IgD-negative memory B cell (primary cell): ENCODE measurements around the gene ULBP3. TPM values are rescaled to one million over a fixed set of nuclear protein-coding genes. Genes with fewer than 3 reads are reported as not detected.

Source experiments
- H3K27ac Mint-ChIP-seq, 3 donors: one replicate each; pipeline ENCODE4 v1.8.0; 2020 to 2022; ENCODE audit warnings: mild to moderate bottlenecking in 3 of 3, mixed read lengths in 3 of 3, moderate library complexity in 1 of 3
- H3K27me3 Mint-ChIP-seq: one replicate; pipeline ENCODE4 v1.8.0; 2021; ENCODE audit warnings: mixed read lengths
- H3K36me3 Mint-ChIP-seq: one replicate; pipeline ENCODE4 v1.8.0; 2020; ENCODE audit warnings: mild to moderate bottlenecking, mixed read lengths
- H3K4me1 Mint-ChIP-seq, 3 donors: one replicate each; pipeline ENCODE4 v1.8.0; 2020 to 2022; ENCODE audit warnings: mixed read lengths in 3 of 3, mild to moderate bottlenecking in 1 of 3
- H3K4me3 Mint-ChIP-seq, 4 donors: one replicate each; pipeline ENCODE4 v1.8.0; 2020 to 2022; ENCODE audit warnings: mild to moderate bottlenecking in 4 of 4, mixed read lengths in 4 of 4, moderate library complexity in 3 of 4
- H3K9me3 Mint-ChIP-seq, 3 donors: one replicate each; pipeline ENCODE4 v1.8.0; 2020 to 2021; ENCODE audit warnings: mixed read lengths in 3 of 3, mild to moderate bottlenecking in 1 of 3
- polyA plus RNA-seq: library from polyadenylated mRNA; unstranded; fragments of 300-500 nt; fragmentation: Illumina TruSeq; gene quantifications from one replicate; pipeline ENCODE4 v1.2.3, GENCODE V29; 2021

Gene ULBP3
- 1.1 TPM for polyA plus RNA-seq

DNA sequence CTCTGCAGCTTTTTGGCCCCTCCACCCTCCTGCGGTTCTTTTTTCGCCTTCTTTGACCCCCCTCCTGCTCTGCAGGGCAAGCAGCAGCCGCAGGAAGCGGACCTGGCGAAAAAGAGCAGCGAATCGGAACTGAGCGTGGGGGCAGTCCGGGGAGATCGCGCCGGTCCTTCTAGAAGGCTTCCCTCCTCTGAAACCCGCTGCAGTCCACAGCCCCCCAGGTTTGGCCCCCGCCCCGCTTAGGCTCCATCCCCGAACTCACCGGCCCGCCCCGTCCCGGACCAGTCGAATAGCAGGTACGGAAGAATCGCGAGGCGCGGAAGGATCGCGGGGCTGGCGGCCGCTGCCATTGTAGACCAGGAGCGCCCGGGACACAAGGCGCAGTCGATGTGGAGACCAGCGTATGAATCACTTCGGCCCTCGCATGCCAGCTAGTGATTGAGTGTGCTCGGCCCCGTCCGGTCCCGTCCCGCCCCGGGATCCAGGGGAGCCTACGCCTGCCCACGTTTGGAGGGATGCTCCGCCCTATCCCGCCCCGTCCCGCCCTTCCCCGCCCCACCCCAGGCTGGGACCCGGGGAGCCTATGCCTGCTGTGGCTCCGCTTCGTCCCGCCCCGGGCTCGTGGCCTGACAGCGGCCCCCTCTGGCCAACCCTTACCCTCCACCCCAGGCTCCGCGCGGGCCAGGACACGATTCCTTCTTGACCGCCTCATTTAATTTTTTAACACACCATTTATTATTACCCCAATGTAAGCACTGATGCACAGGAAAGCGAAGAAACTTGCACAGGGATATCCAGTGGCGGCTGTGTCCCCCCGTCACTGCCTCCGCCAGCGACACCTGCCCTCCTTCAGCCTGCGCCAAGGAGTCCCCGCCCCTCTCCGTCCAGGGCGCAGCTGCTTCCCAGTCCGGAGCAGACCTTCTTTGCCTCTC, at the start of gene ULBP3:
TSS of gene ULBP3 (minus strand) at position 402 of the 929 bp plus-strand sequence. CDS start at position 347, 55 bp downstream.
- Mint-ChIP-seq H3K9me3 (peaks cover 0 to 2% (median 0%) of the 10 kb centered on the region in 3 donors), H3K27me3 (no peaks in the 10 kb centered on the region), H3K4me3 (peak within 1 kb of the TSS; percentile 86 to 94 (median 93)), H3K27ac (peak within 1 kb of the TSS in 2 of 3 donors; percentile 48 to 71), H3K36me3 (peaks cover 3% of the 10 kb centered on the region), H3K4me1 (peaks cover 14 to 17% (median 16%) of the 10 kb centered on the region in 3 donors)

DNA sequence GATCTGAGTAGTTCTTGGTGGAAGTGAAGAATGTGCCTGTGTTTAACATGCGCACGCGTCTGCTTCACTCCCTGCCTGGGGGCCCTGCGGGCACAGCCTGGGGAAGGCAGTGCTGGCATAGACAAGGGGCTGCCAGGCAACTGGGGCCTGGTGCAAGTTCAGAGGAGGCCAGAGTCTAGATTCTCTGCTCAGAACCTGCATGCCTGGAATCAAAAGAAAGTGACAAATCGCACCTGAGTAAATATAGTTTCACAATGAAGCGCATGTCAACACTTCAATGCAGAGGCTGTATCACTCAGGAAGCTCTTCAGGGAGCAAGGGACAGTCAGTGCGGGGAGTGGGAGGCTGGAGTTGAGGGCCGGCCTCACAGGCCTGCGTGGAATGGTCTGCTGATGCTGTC, 49.7 kb upstream of the ULBP3 start:
- Mint-ChIP-seq H3K4me3 (peak overlapping the region in 1 of 4 donors; percentile 76), H3K9me3 (peaks cover 0 to 2% (median 0%) of the 10 kb centered on the region in 3 donors), H3K27me3 (peaks cover 4% of the 10 kb centered on the region), H3K36me3 (no peaks in the 10 kb centered on the region), H3K4me1 (peaks cover 11 to 23% (median 12%) of the 10 kb centered on the region in 3 donors), H3K27ac (peak overlapping the region in 1 of 3 donors; percentile 37)

DNA sequence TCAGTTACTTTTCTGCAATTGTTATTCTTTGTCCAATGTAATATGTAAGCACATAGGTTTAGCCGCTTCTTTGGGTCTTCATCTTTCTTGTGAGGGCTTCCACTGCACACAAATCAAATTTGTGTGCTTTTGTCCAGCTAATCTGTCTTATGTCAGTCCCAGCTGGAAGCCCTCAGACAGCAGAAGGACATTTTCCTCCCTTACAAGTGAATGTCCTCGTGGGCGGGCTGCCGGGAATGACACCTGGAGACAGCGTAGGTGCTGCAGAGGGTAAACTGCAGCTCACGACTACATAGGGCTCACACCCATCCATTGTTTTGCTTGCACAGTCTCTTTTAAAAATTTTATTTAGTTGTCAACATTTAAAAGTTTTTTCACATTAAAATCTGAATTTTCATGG, 49.3 kb upstream of the ULBP3 start:
- H3K4me3 Mint-ChIP-seq, result no peak overlapping the region
- H3K27me3 Mint-ChIP-seq, result peaks cover 2% of the 10 kb centered on the region
- H3K36me3 Mint-ChIP-seq, result no peaks in the 10 kb centered on the region
- peaks cover 0 to 2% (median 0%) of the 10 kb centered on the region in 3 donors for H3K9me3 Mint-ChIP-seq
- peaks cover 11 to 23% (median 12%) of the 10 kb centered on the region in 3 donors for H3K4me1 Mint-ChIP-seq
- H3K27ac Mint-ChIP-seq, result no peak overlapping the region

DNA sequence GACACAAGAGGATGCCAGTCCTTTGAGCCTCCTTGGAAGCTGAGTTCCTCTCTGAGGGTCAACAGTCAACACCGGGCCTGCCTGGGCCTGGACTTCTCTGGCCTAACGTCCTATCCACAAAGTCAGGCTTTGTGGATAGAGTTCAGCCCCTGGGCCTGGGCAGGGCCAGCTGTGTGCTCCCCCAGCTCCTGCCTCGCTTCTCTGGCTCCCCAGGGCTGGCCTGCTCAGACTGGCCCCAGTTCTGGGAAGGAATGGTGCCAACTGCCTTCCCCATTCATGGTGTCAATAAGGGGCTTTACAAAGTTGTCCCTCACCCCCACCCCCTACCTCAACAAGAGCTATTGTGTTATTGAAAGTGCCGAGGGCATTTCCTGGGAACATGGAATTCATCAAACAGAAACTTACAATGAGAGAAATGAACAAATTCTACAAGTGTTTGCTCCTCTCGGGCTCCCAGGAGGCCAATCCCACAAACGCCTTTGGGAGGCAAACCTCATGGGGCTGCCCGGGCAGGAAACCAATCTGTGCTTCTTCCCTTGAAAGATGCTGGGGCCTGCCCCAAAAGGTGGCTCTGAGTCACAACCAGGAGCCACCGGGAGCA, 47.4 kb upstream of the ULBP3 start:
- peaks cover 10 to 18% (median 12%) of the 10 kb centered on the region in 3 donors for H3K4me1 Mint-ChIP-seq
- no peak overlapping the region for H3K4me3 Mint-ChIP-seq
- H3K27me3 Mint-ChIP-seq, result peaks cover 3% of the 10 kb centered on the region
- H3K27ac Mint-ChIP-seq, result no peak overlapping the region
- no peaks in the 10 kb centered on the region for H3K36me3 Mint-ChIP-seq
- peaks cover 0 to 2% (median 0%) of the 10 kb centered on the region in 3 donors for H3K9me3 Mint-ChIP-seq

DNA sequence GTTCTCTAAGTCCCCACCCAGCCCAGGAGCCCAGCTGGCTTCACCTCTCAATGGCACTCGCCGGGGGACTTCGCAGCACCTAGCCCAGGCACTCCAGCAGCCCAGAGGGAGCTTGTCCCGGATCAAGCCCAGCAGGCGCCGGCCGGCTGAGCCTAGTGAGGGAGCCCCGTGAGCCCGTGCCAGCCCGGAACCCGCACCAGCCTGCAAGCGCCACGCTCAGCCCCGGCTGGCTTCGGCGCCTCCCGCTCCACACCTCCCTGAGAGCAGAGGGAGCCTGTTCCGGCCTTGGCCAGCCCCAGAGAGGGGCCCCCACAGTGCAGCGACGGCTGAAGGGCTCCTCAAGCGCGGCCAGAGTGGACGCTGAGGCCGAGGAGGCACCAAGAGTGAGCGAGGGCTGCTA, 46.8 kb upstream of the ULBP3 start:
- no peaks in the 10 kb centered on the region for H3K36me3 Mint-ChIP-seq

DNA sequence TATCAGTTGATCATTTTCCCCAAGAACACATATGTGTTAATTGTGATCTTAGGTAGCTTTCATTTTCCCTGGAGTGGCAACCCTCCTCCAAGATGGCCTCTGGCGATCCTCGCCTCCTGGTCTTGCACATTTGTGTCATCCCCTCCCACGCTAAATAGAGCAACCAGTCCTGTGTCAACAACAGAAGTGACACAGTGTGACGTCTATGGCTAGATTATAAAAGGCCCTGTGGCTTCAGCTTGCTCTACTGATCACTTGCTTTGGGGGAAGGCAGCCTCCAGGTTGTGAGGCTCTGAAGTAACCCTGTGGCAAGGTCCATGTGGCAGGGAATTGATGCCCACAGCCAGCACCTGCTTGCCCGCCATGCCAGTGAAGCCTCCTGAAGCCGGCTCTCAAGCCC, 43.3 kb upstream of the ULBP3 start:
- H3K9me3 Mint-ChIP-seq, result peaks cover 0 to 2% (median 0%) of the 10 kb centered on the region in 3 donors
- H3K4me1 Mint-ChIP-seq, result no peaks in the 10 kb centered on the region
- no peaks in the 10 kb centered on the region for H3K36me3 Mint-ChIP-seq

More for the DNA sequence above, 46.8 kb upstream of the ULBP3 start:
- Mint-ChIP-seq H3K9me3 (peaks cover 0 to 2% (median 0%) of the 10 kb centered on the region in 3 donors), H3K4me1 (peaks cover 10 to 18% (median 12%) of the 10 kb centered on the region in 3 donors), H3K4me3 (no peak overlapping the region), H3K27me3 (peaks cover 3% of the 10 kb centered on the region), H3K27ac (no peak overlapping the region)

DNA sequence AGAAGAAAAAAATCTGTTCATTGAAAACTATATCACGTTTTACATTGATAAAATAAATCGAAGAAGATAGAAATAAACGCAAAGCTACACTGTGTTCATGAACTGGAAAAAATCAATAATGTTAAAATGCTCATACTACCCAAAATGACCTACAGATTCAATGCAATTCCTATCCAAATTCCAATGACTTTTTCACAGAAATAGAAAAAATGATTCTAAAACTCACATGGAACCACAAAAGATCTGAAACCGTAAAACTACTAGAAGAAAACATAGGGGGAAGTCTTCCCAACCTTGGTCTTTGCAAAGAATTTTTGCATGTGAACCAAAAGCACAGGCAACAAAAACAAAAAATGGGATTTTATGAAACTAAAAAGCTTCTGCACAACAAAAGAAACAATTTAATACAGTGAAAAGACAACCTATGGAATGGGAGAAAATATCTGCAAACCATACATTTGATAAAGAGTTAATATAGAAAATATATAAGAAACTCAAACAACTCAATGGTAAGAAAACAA, 33.9 kb upstream of the ULBP3 start:
- H3K27ac Mint-ChIP-seq, result no peak overlapping the region

More for the DNA sequence above, 43.3 kb upstream of the ULBP3 start:
- peaks cover 3% of the 10 kb centered on the region for H3K27me3 Mint-ChIP-seq
- no peak overlapping the region for H3K4me3 Mint-ChIP-seq
- H3K27ac Mint-ChIP-seq, result no peak overlapping the region

DNA sequence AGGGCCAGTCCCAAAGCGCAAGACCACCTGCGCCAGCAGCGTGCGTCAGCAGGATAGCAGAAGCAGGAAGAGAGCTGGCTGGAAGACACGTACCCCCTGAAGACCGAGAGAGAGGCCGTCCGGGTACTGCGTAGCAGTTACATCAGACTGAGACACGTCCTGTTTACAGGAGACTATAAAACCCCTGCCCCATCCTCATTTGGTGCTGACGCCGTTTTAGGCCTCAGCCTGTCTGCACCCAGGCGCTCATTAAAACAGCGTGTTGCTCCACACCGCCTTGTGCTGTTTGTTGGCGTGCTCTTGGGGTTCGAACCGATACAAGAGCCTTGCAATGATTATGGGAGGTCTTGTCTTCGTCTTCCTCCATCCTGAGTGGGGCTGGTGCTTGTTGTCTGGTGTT, 31.8 kb upstream of the ULBP3 start:
- H3K4me3 Mint-ChIP-seq, result no peak overlapping the region
- peaks cover 4% of the 10 kb centered on the region for H3K27me3 Mint-ChIP-seq
- H3K27ac Mint-ChIP-seq, result no peak overlapping the region
- H3K9me3 Mint-ChIP-seq, result no peaks in the 10 kb centered on the region
- peaks cover 0 to 2% (median 0%) of the 10 kb centered on the region in 3 donors for H3K4me1 Mint-ChIP-seq
- H3K36me3 Mint-ChIP-seq, result no peaks in the 10 kb centered on the region

More for the DNA sequence above, 33.9 kb upstream of the ULBP3 start:
- Mint-ChIP-seq H3K4me1 (peaks cover 0 to 2% (median 0%) of the 10 kb centered on the region in 3 donors), H3K4me3 (peak overlapping the region in 1 of 4 donors; percentile 40), H3K27me3 (peaks cover 4% of the 10 kb centered on the region), H3K9me3 (no peaks in the 10 kb centered on the region), H3K36me3 (no peaks in the 10 kb centered on the region)

DNA sequence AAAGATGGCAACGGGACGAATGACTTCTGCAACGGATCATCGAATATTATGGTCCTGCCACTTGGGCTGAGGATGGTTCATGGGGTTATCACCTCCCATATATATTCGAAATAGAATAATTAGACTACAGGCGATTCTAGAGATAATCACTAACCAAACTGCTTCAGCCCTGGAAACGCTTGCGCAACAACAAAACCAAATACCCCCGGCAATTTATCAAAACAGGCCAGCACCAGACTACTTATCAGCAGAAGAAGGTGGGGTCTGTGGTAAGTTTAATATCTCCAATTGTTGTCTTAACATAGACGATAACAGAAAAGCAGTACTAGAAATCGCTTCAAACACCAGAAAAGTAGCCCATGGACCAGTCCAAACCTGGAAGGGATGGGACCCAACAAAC, 31.0 kb upstream of the ULBP3 start:
- no peak overlapping the region for H3K4me3 Mint-ChIP-seq

DNA sequence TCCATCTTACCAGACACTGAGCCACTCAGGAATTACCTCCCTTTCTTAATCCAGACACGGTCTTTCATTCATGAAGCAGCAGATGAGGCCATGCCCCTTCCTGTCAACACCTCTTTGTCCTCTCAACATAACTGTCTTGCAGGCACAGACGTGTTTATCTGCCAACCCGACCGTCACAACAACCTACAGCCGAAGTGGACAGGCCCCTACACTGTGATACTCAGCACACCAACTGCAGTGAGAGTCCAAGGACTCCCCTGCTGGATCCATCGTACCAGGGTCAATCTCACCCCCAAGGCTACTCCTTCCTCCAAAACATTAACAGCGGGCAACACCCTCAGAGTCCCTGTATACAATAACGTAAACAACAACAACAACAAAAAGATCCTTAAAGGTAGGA, 30.6 kb upstream of the ULBP3 start:
- peaks cover 2% of the 10 kb centered on the region for H3K36me3 Mint-ChIP-seq
- H3K4me1 Mint-ChIP-seq, result peaks cover 0 to 2% (median 1%) of the 10 kb centered on the region in 3 donors
- peaks cover 9% of the 10 kb centered on the region for H3K27me3 Mint-ChIP-seq
- no peaks in the 10 kb centered on the region for H3K9me3 Mint-ChIP-seq
- H3K4me3 Mint-ChIP-seq, result no peak overlapping the region
- H3K27ac Mint-ChIP-seq, result no peak overlapping the region

More for the DNA sequence above, 31.0 kb upstream of the ULBP3 start:
- Mint-ChIP-seq H3K9me3 (no peaks in the 10 kb centered on the region), H3K36me3 (no peaks in the 10 kb centered on the region), H3K27me3 (peaks cover 9% of the 10 kb centered on the region), H3K4me1 (peaks cover 0 to 2% (median 0%) of the 10 kb centered on the region in 3 donors), H3K27ac (no peak overlapping the region)

DNA sequence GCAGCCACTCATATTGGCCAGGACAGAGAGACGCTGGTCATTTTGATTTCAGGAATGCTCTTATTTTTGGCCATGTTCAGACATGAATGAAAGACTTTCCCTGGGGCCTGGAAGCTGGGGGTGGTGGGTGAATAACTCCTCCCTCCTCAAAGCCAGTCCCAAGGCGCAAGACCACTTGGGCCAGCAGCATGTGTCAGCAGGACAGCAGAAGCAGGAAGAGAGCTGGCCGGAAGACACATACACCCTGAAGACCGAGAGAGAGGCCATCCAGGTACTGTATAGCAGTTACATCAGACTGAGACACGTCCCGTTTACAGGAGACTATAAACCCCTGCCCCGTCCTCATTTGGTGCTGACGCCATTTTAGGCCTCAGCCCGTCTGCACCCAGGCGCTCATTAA, 29.2 kb upstream of the ULBP3 start:
- Mint-ChIP-seq H3K9me3 (no peaks in the 10 kb centered on the region), H3K36me3 (peaks cover 2% of the 10 kb centered on the region), H3K27ac (no peak overlapping the region), H3K27me3 (peaks cover 6% of the 10 kb centered on the region), H3K4me3 (no peak overlapping the region), H3K4me1 (peaks cover 0 to 2% (median 1%) of the 10 kb centered on the region in 3 donors)

DNA sequence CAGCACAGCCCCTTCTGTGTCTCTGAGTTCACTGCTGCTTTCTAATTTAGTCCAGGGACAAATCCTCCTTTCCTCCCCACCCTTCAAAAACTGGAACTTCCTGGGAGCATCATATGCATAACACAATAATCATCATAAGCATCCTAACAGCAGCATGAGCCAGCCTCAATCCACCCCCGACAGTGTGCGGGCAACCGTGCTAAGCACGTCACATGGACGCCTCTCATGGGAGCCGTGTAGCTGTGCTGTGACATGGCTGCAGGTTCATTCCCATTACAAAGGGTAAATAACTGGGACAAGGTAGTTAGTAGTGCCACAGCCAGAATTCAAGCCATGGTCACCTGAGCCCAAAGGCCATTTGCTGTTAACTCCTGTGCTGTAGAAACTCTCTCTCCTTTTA, 24.5 kb upstream of the ULBP3 start:
- Mint-ChIP-seq H3K4me3 (no peak overlapping the region), H3K36me3 (peaks cover 2% of the 10 kb centered on the region), H3K4me1 (peaks cover 0 to 1% (median 0%) of the 10 kb centered on the region in 3 donors), H3K27me3 (peaks cover 12% of the 10 kb centered on the region), H3K27ac (no peak overlapping the region), H3K9me3 (no peaks in the 10 kb centered on the region)

DNA sequence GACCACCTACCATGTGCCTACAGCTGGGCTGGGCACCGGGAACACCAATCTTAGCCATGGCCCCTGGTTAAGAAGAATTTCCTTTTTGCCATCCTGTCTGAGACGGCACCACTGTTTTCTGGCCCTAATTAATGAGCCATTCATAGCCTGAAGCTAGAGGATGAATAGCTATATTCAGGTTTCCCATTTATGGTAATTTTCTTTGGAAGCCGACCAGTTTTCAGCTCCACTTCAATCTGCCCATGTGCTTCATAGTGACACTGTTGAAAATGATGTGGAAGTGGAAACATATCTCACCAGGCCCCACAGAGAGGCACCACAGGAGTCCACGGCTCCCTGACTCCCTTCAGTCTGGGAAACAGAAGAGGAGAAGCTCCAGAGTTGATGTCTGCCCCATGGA, 22.6 kb upstream of the ULBP3 start:
- peaks cover 12% of the 10 kb centered on the region for H3K27me3 Mint-ChIP-seq
- peaks cover 0 to 1% (median 0%) of the 10 kb centered on the region in 3 donors for H3K4me1 Mint-ChIP-seq
- H3K36me3 Mint-ChIP-seq, result peaks cover 2% of the 10 kb centered on the region
- no peak overlapping the region for H3K4me3 Mint-ChIP-seq
- H3K27ac Mint-ChIP-seq, result no peak overlapping the region
- H3K9me3 Mint-ChIP-seq, result no peaks in the 10 kb centered on the region

DNA sequence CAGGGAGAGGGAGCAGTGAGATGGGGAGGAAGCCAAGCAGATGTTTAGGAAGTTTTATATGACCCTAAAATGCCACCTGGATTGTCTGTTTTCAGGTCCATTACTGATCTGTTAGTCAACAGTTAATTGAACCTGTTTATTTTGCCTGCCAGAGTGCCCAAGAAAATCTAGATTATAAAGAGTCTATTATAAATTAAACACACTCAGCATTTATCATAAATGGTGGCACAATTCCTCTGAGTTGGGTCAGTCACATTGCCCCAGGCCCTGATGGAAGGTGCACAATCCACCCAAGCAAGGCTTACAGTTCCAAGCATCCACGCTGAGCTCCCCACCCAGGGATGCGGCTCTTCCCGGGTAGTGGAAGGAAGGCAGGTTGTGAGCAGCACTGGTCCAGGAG, 21.4 kb upstream of the ULBP3 start:
- Mint-ChIP-seq H3K4me3 (no peak overlapping the region), H3K4me1 (peaks cover 0 to 1% (median 0%) of the 10 kb centered on the region in 3 donors)

More for the DNA sequence above, 21.4 kb upstream of the ULBP3 start:
- Mint-ChIP-seq H3K36me3 (peaks cover 2% of the 10 kb centered on the region), H3K27me3 (peaks cover 8% of the 10 kb centered on the region), H3K9me3 (no peaks in the 10 kb centered on the region), H3K27ac (no peak overlapping the region)
